DMS53 treated with DMSO at 0.1 percent for 48 hours (cell line): ENCODE data around the gene RNU11.
"Not testable (repeated sequence)": the region's sequence is repeated elsewhere in the genome, so short reads cannot be mapped to it uniquely, and the experiment has no call there.

Experiments
- DNase-seq: peaks from one replicate; lab custom pipeline; 2025; ENCODE audit not compliant: unreplicated experiment; lab: John Stamatoyannopoulos, UW

Gene RNU11

GRCh38 chr1:28656335-28656734, 7.9 kb downstream of the RNU11 start:
- no peak for DNase-seq

- no peak for DNase-seq
Measured at GRCh38 chr1:28663871-28664470, 15.6 kb downstream of the RNU11 start.

GRCh38 chr1:28666806-28667205, 18.4 kb downstream of the RNU11 start:
- DNase-seq, result no peak

GRCh38 chr1:28668191-28668955, 20.0 kb downstream of the RNU11 start, which contains the start of gene GMEB1:
TSS of gene GMEB1 (plus strand) at chr1:28668784. CDS start at chr1:28683613, 14,829 bp downstream.
- DNase-seq, result peak; percentile 85

- DNase-seq, result peak; percentile 22
Measured at GRCh38 chr1:28668956-28669723, 20.7 kb downstream of the RNU11 start.

GRCh38 chr1:28671254-28671780, 22.9 kb downstream of the RNU11 start:
- no peak for DNase-seq

GRCh38 chr1:28672971-28673370, 24.6 kb downstream of the RNU11 start:
- not testable (repeated sequence) for DNase-seq

- DNase-seq, result no peak
Measured at GRCh38 chr1:28675924-28676257, 27.5 kb downstream of the RNU11 start.

- no peak for DNase-seq
Measured at GRCh38 chr1:28680151-28680550, 31.8 kb downstream of the RNU11 start.

GRCh38 chr1:28682840-28683239, 34.4 kb downstream of the RNU11 start:
- DNase-seq, result no peak

- DNase-seq, result no peak
Measured at GRCh38 chr1:28684937-28685336, 36.5 kb downstream of the RNU11 start.

GRCh38 chr1:28691627-28692026, 43.2 kb downstream of the RNU11 start:
- not testable (repeated sequence) for DNase-seq
